ENCODE data around the gene TAL1. TPM values are rescaled to one million over a fixed set of nuclear protein-coding genes. Genes with fewer than 3 reads are reported as not detected.

The TAL1 gene
- polyA plus RNA-seq, 4 donors = 4.8 to 5.5 (median 5.2) TPM

DNA sequence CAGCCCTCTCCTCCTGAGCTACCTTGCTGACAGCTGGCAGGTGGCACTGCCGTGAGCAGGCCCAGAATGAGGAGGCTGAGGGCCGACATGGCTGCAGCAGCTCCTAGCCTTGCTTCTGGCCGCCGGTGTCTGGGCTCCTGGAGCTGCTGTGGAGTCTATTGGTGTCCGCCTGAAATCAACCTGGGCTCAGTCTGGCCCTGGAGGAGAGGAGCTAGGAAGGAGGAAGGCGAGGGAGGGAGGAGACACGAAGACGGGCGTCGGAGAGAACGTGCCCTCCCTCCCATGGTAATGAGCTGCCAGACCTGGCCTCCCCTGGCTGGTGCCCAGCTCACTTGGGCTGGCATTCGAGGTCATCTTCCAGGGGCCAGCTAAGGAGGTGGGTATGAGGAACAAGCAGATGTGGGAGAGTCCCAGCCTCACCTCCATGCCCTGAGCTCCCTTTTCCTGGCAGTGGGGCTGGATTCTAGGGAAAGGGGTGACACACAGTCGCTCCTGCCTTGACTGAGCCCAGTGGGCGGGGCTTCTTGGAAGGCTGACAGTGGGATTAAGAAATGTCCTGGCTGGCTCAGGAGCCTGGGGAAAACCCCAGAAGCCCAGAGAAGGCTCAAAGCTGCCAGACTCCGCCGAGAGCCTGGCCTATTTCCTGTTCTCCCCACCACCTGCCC is 42.0 kb downstream of the TAL1 start, which contains the start of gene PDZK1IP1:
Gene PDZK1IP1 (minus strand): TSS at position 193 of the 665 bp plus-strand sequence. CDS start 104 bp downstream, at position 89.
- no peak for DNase-seq (ENCODE audit: low read depth in 4 of 4, low spot score in 2 of 4)

DNA sequence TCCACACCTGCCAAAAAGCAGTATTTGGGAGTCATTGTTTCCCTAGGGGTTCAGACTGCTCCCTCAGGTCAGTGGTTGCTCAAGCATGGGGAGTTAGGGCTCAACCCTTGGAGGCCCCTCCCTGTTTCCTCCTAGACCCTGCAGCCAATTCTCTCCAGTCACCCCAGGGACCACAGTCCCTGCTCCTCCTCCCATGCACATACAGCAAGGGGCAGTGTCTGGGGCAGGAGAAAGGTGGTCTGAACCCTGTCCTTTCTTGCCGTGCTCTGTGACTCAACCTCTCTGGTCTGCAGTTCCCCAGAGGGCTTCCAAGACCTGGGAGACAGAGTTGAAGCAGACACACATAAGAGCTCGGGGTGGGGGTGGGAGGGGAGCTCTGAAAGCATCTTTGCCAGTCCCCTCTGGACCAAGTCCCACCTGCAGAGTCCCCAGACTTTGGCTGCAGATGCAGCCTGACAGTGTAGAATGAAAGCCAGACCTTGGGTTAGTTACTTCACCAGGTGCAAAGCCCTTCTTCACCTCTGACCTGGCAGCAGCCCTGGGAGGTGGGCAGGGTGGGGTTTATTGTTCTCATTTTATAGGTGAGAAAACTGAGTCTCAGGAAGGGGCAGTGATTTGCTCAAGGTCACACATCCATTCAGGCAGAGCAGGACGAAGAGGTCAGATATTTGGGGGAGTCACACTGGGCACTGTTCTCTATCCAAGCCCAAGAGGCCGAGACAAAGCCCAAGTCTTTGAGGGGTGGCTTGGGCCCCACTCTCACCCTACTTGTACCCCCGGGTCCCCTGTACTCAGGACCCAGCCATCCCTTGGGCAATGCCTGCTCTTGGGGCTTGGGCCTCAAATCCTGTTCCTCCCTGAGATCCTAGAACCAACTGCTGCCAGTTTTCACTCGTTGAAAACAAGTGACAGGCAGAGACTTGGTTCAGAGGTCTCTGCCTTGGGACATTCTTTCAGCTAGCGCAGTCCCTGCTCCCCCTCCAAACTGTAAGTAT is 42.9 kb downstream of the TAL1 start:
- DNase-seq (ENCODE audit: low read depth in 4 of 4, low spot score in 2 of 4) = no peak

DNA sequence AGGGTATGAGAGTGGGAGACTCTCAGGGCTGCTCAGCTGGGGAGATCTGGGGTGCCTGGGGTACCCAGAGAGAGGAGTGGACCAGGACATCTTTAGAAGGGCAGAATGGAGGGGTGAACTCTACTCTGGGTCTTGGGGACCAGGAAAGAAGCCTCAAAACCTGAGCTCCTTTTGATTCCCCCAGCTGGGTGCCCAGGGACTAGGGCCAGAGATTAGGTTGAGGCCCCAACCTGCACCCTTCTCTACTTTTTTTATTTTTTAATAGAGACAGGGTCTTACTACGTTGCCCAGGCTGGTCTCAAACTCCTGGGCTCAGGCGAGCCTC is 44.1 kb downstream of the TAL1 start:
- DNase-seq (ENCODE audit: low read depth in 4 of 4, low spot score in 2 of 4) = no peak

DNA sequence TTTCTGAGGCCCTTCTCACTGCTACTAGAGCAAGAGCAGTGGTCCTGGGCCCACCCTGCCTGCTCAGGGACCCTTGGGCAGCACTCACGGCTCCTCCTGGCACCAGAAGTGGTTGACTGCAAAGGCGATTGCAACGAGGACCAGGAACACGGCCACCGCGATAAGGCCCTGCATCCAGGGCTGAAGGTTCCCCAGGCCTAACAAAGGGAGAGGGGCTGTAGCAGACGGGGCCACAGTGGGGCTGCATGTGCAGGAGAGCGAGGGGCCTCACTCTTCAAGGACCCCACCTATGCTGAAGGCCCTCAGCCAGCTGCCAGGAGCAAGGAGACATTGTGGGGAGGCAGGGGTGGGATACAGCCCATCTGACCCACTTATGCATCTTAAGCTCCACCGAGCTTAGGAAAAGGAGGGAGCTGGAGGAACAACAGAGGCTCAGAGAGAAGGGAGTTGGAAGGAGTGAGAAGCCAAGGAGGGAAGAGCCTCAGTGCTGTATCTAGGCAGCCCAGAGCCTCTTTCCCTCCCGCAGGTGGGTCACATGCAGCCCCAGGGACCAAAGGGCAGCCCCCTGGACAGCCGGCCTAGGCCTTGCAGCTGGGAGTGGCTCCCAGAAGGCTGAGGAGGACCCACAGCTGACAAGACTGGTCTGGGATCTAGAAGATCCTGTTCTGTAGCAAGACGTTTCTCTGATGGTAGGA is 44.6 kb downstream of the TAL1 start:
- no peak for DNase-seq (ENCODE audit: low read depth in 4 of 4, low spot score in 2 of 4)

DNA sequence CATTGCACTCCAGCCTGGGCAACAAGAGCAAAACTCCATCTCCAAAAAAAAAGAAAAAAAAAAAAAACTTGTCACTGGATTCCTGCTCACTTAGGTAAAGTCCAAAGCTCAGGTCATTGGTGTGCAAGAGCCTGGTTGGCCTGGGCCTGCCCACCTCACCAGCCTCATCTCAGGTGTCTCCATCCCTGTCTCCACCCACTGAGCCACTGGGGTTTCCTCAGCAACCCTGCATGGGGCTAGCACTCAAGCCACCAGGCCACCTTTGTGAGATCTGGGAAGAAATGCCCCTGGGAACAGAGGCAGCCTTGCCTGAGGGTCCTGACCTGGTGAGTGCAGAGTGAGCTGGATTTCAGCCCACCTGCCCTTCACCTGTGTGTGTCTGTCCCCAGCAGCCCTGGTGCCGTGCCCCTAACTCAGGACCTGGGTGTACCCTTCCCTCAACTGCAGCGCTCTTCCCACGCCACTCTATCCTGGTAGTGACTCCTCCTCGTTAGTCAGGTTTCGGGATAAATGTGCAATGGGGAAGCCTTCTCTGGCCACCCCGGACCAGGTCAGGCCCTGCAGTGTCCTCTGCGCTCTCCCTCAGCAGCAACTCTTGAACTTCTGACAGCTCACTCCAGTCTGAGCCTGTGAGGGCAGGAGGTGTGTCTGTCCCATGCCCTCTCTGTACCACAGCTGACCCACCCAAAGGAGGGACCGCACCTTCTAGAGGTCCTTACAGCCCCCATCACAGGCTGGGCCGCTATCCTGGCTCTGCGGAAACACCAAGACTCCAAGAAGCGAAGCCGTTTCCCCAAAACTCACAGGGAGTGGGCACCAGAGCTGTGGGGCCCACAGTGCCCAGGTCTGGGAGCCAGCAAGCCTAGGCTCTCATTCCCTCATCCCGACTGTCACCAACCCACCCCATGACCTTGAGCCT is 45.5 kb downstream of the TAL1 start:
- DNase-seq (ENCODE audit: low read depth in 4 of 4, low spot score in 2 of 4) = no peak

DNA sequence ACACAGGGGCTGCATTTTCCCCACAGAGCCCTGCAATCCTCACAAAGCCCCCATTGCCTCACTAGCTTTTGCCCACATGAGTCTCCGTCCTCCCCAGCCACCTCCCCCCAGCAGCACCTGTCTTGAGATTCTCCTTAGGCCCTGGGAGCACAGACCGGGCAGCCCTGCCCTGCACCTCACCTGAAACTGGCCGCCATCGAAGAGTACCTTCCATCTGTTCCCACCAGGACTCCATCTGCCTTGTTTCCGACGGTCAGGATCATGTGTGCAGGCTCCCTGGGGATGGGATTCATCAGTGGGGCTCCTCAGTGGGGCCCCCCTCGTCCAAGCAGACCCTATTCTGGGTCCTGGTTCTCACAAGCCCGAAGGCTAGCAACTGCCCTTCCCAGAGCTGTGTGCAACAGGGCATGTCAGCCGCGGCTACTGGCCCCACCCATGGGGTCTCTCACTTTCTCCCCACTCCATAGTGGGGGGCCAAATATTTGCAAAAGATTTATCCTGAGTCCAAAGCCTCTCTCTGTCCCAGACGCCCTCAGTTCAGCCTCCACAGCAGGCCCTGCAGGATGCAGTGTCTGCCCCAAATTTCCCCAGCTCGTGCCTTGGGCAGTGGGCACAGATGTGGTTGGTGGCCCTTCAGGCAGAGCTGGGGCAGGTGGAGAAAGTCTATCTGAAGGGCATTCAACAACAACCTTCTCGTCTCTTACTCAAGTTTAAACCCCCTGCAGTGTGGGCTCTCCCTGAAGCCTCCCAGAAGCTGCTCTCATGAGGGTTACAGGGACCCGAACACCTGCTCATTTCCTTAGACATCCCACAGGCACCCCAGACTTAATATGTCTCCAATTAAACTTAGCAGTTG is 47.0 kb downstream of the TAL1 start:
- no peak for DNase-seq (ENCODE audit: low read depth in 4 of 4, low spot score in 2 of 4)

DNA sequence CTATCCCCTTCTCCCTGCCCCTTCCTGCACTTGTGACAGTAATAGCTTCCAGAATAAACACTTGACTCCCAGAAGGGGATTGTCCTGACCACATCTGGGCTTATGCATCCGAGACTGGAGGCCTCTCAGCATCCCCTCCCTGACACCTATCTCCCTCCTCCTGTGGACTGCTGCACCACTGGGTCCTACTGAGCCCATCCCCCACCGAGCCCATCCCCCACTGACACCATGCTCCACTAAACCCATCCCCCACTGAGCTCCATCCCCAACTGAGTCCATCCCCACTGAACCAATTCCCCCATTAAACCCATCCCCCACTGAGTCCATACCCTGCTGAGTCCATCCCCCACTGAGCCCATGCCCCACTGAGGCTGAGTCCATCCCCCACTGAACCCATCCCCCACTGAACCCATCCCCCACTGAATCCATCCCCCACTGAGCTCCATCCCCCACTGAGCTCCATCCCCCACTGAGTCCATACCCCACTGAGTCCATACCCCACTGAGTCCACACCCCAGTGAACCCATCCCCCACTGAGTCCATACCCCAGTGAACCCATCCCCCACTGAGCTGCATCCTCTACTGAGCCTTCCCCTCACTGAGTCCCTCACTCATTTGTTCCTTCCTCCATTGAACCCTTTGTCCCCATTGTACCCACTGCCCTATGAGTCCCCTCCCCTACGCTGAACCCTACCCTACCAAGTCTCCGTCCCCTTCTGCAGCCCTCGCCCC is 47.8 kb downstream of the TAL1 start:
- DNase-seq (ENCODE audit: low read depth in 4 of 4, low spot score in 2 of 4) = no peak

DNA sequence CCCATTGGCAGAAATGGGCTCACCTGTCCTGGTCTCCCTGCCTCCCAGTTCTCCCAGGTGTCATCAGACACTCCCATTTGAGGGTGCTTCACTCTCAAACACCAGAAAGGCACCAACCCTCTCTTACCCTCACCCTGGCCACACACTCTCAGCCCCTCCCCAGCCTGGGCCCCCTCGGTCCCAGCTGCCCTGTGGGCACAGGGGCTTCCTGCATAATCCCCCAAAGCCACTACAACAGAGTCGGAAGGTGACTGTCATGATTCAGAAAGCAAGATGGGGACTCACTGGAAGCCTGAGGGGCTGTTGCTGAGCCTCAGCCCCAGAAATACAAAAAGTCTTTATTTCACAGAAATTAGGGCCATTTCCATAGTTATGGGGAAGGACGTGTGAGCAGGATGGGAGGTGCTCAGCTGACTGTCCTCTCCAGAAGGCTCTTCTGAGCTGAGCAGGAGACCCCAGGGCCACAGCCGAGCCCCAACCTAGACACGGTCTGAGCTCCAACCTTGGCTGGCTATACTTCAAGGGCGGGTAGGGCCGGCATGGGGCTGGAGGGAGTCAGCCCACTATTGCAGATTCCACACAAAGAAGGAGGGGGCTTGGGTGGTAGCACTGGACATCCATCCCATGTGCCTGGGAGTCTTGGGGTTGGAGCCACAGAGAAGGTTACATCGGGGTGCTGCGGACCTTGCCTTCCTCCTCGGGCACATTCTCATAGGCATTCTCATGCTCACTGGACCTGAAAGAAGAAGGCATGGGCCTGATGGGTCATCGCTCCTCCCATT is 48.5 kb downstream of the TAL1 start:
- DNase-seq (ENCODE audit: low read depth in 4 of 4, low spot score in 2 of 4) = no peak

DNA sequence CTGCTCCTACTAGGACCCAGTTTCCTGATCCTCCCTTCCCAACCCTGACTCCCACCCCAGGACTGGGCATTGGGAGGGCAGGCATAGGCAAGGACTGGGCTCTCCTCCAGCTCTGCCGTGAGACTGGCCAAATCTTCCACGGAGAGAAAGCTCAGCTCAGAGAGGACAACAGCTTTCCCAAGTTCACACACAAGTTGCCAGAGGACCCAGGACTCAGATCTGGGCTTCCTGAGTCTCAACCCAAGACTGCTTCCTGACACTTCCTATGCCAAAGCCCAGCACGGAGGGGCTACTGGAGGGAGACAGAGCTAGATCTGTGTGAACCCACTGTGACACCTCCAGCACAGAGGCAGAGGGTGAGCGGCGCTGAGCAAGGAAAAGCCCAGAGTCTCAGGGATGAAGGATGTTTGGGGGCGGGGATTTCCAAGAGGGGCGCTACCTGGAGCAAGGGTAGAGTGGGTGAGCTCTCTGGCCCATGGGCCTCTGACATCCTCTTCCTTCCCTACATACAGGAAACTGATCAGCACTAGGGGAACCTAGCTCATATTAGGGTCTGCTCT is 49.3 kb downstream of the TAL1 start:
- DNase-seq (ENCODE audit: low read depth in 4 of 4, low spot score in 2 of 4) = no peak

DNA sequence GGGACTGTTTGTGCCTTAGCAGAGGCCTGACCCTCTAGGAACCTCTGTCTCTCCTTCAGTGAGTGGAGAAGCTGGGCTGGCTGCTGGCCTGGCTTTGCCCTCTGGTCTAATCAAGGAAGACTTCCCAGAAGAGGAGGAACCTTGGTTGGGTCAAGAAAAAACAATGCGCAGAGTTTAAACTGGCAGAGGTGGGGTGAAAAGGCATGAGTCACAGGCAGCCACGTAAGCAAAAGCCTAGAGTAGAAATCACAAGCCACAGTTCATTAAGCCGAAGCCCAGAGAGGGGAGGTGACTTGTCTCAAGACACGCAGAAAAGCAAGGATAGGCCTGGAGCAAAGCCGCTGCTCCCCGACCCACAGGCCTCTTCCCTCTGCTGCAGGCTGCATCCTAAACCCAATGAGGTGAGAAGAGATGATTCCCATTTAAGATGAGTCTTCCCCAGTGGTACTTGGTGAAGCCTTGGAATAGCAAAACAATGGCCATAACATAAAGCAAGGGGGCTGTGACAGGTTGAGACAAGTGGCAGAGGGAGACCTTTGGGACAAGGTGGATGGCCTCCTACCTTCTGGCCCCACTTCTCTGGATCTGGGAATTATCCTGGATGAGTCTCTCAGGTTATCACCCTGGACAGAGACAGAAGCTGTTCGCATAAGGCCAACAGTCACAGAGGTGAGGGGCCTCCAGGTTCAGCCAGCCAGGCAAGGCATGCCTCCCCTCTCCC is 49.9 kb downstream of the TAL1 start:
- no peak for DNase-seq (ENCODE audit: low read depth in 4 of 4, low spot score in 2 of 4)

DNA sequence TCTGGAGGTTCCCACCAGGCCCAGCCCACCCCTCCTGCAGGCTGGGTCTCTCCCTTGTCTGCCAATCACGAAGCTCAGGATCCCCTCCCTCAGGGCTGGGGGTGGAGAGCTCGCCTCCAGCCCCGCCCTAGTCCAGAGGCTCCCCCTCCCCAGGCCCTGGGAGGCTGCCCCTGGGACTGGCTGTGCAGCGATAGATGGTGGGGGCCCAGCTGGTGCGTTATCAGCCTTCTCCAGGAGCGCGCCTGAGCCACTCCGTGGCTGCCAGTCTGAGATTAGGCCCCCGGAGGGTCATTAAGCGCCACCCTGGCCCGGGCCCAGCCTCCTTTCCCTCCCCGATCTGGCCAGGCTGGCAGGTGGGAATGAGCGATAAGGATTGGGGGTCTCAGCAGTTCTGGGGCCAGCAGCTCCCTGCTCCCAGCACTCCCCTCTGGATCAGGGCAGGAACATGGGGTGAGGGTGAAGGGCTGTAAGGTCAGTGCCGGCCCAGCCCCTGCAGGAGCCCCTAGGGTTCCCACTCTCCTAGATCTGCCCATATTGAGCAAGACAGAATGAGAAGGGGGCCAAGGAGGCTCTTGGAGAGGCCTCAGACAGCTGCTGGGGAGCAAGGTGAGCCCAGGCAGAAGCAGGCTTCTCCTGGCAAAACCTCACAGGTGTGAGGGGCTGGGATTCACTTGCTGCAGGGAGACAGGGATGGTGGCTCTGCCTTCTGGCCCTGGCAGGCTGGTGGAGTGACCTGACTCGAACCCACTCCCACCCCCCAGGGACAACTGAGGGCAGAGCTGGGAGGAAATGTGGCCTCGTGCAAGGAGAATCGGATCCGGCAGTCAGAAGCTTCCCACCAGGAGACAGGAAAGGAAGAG is 50.7 kb downstream of the TAL1 start:
- no peak for DNase-seq (ENCODE audit: low read depth in 4 of 4, low spot score in 2 of 4)

DNA sequence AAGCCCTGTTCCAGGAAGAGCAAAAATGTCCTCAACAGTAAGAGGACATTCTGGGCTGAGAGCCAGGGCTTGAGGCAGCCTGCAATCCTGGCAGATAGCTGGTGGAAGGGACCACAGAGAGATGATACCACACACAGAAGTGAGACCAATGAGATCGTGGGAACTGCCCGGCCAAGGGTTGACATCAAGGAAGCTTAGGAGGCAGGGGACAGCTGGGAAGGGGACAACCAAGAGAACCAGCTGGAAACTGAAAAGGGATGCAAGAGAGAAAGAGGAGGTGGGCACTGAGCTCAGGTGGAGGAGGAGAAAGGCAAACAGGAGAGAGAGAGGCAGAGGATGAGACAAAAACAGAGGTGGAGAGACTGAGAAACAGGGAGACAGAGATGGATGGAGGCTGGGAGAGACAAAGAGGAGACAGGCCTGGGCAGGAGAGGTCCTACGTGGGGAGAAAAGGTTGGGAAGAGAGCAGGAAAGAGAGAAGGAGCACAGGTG is 51.4 kb downstream of the TAL1 start:
- no peak for DNase-seq (ENCODE audit: low read depth in 4 of 4, low spot score in 2 of 4)

DNA sequence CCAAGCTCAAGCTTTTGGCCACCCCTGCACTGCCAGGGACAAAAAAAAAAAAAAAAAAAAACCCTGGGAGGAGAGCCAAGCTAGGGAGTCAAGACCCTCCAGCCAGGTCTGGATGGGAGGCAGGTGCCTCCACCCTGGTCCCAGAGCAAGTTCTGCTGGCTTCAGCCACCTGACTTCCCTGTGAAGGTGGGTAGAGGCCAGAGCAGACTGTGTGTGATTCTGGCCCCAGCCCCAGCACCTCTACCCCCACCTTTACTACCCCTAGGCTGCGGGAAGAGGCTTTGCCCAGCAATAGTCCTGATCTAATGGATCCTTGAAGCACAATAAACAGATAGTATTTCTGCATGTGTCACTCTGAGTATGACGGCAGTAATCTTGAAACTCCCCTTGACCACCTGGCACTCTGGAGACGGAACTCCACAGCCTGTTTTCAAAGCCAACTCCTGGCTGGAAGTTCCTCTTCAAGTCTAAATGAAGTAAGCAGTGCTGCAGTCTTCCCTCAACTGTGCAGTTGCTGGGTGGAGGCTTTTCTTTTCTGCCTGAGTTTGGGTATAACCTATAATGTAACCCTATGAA is 51.9 kb downstream of the TAL1 start:
- DNase-seq (ENCODE audit: low read depth in 4 of 4, low spot score in 2 of 4) = no peak

DNA sequence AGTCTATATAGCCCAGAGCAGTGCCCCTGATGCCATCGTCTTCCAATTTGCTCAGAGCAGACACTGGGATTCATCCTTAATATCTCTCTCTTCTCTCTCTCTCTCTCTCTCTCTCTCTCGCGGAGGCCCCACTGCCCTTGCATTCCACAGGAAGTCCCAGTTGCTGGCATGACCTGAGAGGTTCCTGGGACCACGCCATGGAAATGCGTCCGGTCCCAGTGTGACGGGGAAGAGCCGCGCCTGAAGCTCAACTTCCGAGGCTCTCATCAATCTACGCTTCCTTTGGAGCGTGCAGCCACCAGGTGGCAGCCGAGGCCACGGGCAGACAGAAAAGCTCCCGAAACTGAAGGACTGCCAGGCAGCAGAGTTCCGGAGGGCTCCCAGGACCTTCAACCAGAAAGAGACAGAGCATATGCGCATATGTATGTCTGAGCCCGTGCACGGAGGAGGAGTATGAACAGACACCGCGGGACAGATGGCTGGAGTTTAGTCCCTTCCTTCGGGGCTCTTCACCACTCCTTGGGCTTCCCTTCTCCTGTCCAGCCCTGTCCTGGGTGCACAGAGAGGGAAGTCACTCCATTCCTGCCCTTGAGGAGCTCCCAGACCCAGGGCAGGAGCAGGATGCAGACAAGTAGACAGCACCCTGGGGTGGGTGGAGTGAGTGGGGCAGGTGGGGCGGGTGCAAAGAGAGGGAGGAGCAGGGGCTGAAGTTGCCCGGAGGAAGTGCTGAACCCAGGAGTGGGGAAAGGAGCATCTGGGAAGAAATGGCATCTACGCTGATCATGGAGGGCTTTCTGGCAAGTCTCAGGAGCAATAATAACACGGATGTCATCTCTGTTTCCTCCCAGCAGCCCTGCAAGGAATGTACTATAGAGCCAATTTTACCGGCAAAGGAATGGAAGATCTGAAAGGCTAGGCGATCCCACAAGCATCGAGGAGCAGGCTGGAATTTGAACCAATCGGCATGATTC is 52.7 kb downstream of the TAL1 start:
- DNase-seq (ENCODE audit: low read depth in 4 of 4, low spot score in 2 of 4) = peak; percentile 75 to 87 (median 80)

All from left renal cortex interstitium (tissue), 4 donors.